ENCODE data around the gene COL4A1.

Gene COL4A1

GRCh38 chr13:110291286-110291685 is 15.7 kb downstream of the COL4A1 start:
- no peak for DNase-seq

- DNase-seq = no peak
Measured at GRCh38 chr13:110290826-110291225, 16.1 kb downstream of the COL4A1 start.

GRCh38 chr13:110290153-110290552 is 16.8 kb downstream of the COL4A1 start:
- no peak for DNase-seq

GRCh38 chr13:110289661-110290060 is 17.3 kb downstream of the COL4A1 start:
- DNase-seq = no peak

GRCh38 chr13:110289174-110289573 is 17.8 kb downstream of the COL4A1 start:
- DNase-seq = no peak

GRCh38 chr13:110286833-110287819 is 19.8 kb downstream of the COL4A1 start:
- no peak for DNase-seq

GRCh38 chr13:110285991-110286832 is 20.7 kb downstream of the COL4A1 start:
- no peak for DNase-seq

- no peak for DNase-seq
Measured at GRCh38 chr13:110284779-110285484, 22.0 kb downstream of the COL4A1 start.

- DNase-seq = no peak
Measured at GRCh38 chr13:110283736-110284517, 23.0 kb downstream of the COL4A1 start.

GRCh38 chr13:110282316-110282841 is 24.6 kb downstream of the COL4A1 start:
- no peak for DNase-seq

GRCh38 chr13:110281736-110282135 is 25.2 kb downstream of the COL4A1 start:
- no peak for DNase-seq

GRCh38 chr13:110280985-110281688 is 25.8 kb downstream of the COL4A1 start:
- DNase-seq = no peak

GRCh38 chr13:110280231-110280813 is 26.6 kb downstream of the COL4A1 start:
- DNase-seq = no peak

GRCh38 chr13:110279684-110280083 is 27.3 kb downstream of the COL4A1 start:
- DNase-seq = no peak

- no peak for DNase-seq
Measured at GRCh38 chr13:110278859-110279258, 28.1 kb downstream of the COL4A1 start.

GRCh38 chr13:110277357-110277975 is 29.5 kb downstream of the COL4A1 start:
- DNase-seq = no peak

GRCh38 chr13:110276553-110276950 is 30.4 kb downstream of the COL4A1 start:
- DNase-seq = no peak

- no peak for DNase-seq
Measured at GRCh38 chr13:110275931-110276552, 30.9 kb downstream of the COL4A1 start.

GRCh38 chr13:110274687-110275086 is 32.3 kb downstream of the COL4A1 start:
- no peak for DNase-seq

GRCh38 chr13:110273254-110273653 is 33.7 kb downstream of the COL4A1 start:
- DNase-seq = no peak
